GM23338 (cell line): ENCODE measurements around the gene GTPBP4. TPM values are rescaled to one million over a fixed set of nuclear protein-coding genes. Genes with fewer than 3 reads are reported as not detected.

Experiments
- ATAC-seq: fragments of 200-7000 bp; cut with Tn5 transposase; 3 replicates; pipeline ENCODE4 v1.9.1; 2020
- DNase-seq: peaks from one replicate; pipeline ENCODE4 v3.0.0-alpha.2; 2015; ENCODE audit warnings: low spot score
- H2AFZ ChIP-seq: fragments of 200-600 bp; sonication (generic); 2 replicates; pipeline ENCODE4 v1.8.0; 2016; ENCODE audit warnings: antibody characterized with exemption, mild to moderate bottlenecking, moderate library complexity
- H3F3A ChIP-seq: fragments of 200-600 bp; sonication (generic); replicated peaks from 2 replicates; pipeline ENCODE4 v1.8.0; 2017; ENCODE audit warnings: antibody characterized with exemption, mixed run types, low read depth
- H3K27ac ChIP-seq: fragments of 200-600 bp; sonication (generic); 2 replicates; pipeline ENCODE4 v1.6.1; 2016; ENCODE audit warnings: low read depth
- H3K27me3 ChIP-seq: fragments of 200-600 bp; sonication (generic); 2 replicates; pipeline ENCODE4 v1.8.0; 2016; ENCODE audit warnings: mild to moderate bottlenecking, mixed run types, moderate library complexity; ENCODE audit not compliant: insufficient read depth
- H3K36me3 ChIP-seq: fragments of 200-600 bp; sonication (generic); 2 replicates; pipeline ENCODE4 v1.8.0; 2016; ENCODE audit warnings: mild to moderate bottlenecking; ENCODE audit not compliant: insufficient read depth
- H3K4me1 ChIP-seq: fragments of 200-600 bp; sonication (generic); 2 replicates; pipeline ENCODE4 v1.8.0; 2016; ENCODE audit warnings: mild to moderate bottlenecking, moderate library complexity; ENCODE audit not compliant: insufficient read depth
- H3K4me2 ChIP-seq: fragments of 200-600 bp; sonication (generic); 2 replicates; pipeline ENCODE4 v1.7.1; 2017; ENCODE audit warnings: mixed run types
- H3K4me3 ChIP-seq: fragments of 200-600 bp; sonication (generic); 2 replicates; pipeline ENCODE4 v1.6.1; 2016; ENCODE audit warnings: mixed run types
- H3K79me2 ChIP-seq: fragments of 200-600 bp; sonication (generic); replicated peaks from 2 replicates; pipeline ENCODE4 v1.8.0; 2017; ENCODE audit warnings: mild to moderate bottlenecking; ENCODE audit not compliant: insufficient read depth
- H3K9me2 ChIP-seq: fragments of 200-600 bp; sonication (generic); 2 replicates; pipeline ENCODE4 v1.8.0; 2017; ENCODE audit not compliant: insufficient read depth
- H4K20me1 ChIP-seq: fragments of 200-600 bp; sonication (generic); replicated peaks from 2 replicates; pipeline ENCODE4 v1.8.0; 2017; ENCODE audit warnings: mild to moderate bottlenecking; ENCODE audit not compliant: insufficient read depth
- H3K27ac Mint-ChIP-seq: 2 replicates; pipeline ENCODE4 v1.8.0; 2020; ENCODE audit warnings: inconsistent platforms, mild to moderate bottlenecking, moderate library complexity, mixed read lengths
- H3K27me3 Mint-ChIP-seq: 3 replicates; pipeline ENCODE4 v1.8.0; 2022; ENCODE audit warnings: low read depth, mild to moderate bottlenecking, moderate library complexity, mixed read lengths, inconsistent platforms; ENCODE audit not compliant: insufficient read depth, poor library complexity
- H3K36me3 Mint-ChIP-seq: 3 replicates; pipeline ENCODE4 v1.8.0; 2021; ENCODE audit warnings: low read depth, mild to moderate bottlenecking, inconsistent platforms, moderate library complexity, mixed read lengths
- H3K4me1 Mint-ChIP-seq: 3 replicates; pipeline ENCODE4 v1.8.0; 2020; ENCODE audit warnings: mild to moderate bottlenecking, inconsistent platforms, mixed read lengths
- H3K4me3 Mint-ChIP-seq: 3 replicates; pipeline ENCODE4 v1.8.0; 2021; ENCODE audit warnings: moderate library complexity, mild to moderate bottlenecking, inconsistent platforms, mixed read lengths
- H3K9me3 Mint-ChIP-seq: 3 replicates; pipeline ENCODE4 v1.8.0; 2020; ENCODE audit warnings: moderate library complexity, mild to moderate bottlenecking, inconsistent platforms, mixed read lengths
- CREB1 ChIP-seq: fragments of 250-450 bp; sonication (Bioruptor Pico); IDR thresholded peaks from 2 replicates; pipeline ENCODE4 v1.5.0; 2020; ENCODE audit warnings: low read depth, mild to moderate bottlenecking, moderate library complexity
- ETS1 ChIP-seq: IDR thresholded peaks from 2 replicates; pipeline ENCODE4 v1.6.1; 2016; ENCODE audit warnings: antibody characterized with exemption
- NANOG ChIP-seq: IDR thresholded peaks from 2 replicates; pipeline ENCODE4 v1.6.1; 2016; ENCODE audit warnings: antibody characterized with exemption, borderline replicate concordance
- POLR2AphosphoS5 ChIP-seq: IDR thresholded peaks from 2 replicates; pipeline ENCODE4 v1.6.1; 2016; ENCODE audit warnings: antibody characterized with exemption, low read depth
- REST ChIP-seq: IDR thresholded peaks from one replicate; pipeline ENCODE4 v1.6.1; 2018; ENCODE audit warnings: antibody characterized with exemption; ENCODE audit not compliant: unreplicated experiment
- STAT1 ChIP-seq: IDR thresholded peaks from one replicate; pipeline ENCODE4 v1.6.1; 2016; ENCODE audit warnings: antibody characterized with exemption; ENCODE audit not compliant: unreplicated experiment
- ZNF114 ChIP-seq: fragments of 250-450 bp; sonication (Bioruptor Pico); IDR thresholded peaks from 2 replicates; pipeline ENCODE4 v1.5.0; 2020; ENCODE audit warnings: mild to moderate bottlenecking, moderate library complexity
- ZNF331 ChIP-seq: fragments of 250-450 bp; sonication (Bioruptor Pico); IDR thresholded peaks from 2 replicates; pipeline ENCODE4 v1.5.0; 2020; ENCODE audit warnings: low read depth, mild to moderate bottlenecking, moderate library complexity
- polyA plus RNA-seq: library from polyadenylated mRNA; unstranded; fragments of >200 nt; fragmentation: Nextera tagmentation; extraction: Ambion mirVana; gene quantifications from 2 replicates; pipeline ENCODE4 v1.2.1, GENCODE V29; 2016
- total RNA-seq: library from RNA; depleted of rRNA; stranded (reverse); fragments of >200 nt; shearing (Covaris generic); gene quantifications from 2 replicates; pipeline ENCODE4 v1.2.3, GENCODE V29; 2014
- TF ChIP-seq, protein P1 (sequence below), 2 experiments: fragments of 200-600 bp in 1 of 2; sonication (generic) in 1 of 2; conservative IDR thresholded peaks; 2 replicates each; pipeline versions ENCODE4 v1.5.1 to v1.6.1; 2016 to 2017; ENCODE audit warnings: antibody characterized with exemption in 2 of 2, low read depth in 2 of 2, mild to moderate bottlenecking in 2 of 2, moderate library complexity in 1 of 2
- TF ChIP-seq, protein P2 (sequence below): fragments of 250-450 bp; sonication (Bioruptor Pico); IDR thresholded peaks from 2 replicates; pipeline ENCODE4 v1.5.0; 2020; ENCODE audit warnings: mild to moderate bottlenecking, moderate library complexity

GTPBP4 gene
- total and polyA plus RNA-seq, 2 experiments from 2014 or later = 56.5 to 62.6 TPM

DNA sequence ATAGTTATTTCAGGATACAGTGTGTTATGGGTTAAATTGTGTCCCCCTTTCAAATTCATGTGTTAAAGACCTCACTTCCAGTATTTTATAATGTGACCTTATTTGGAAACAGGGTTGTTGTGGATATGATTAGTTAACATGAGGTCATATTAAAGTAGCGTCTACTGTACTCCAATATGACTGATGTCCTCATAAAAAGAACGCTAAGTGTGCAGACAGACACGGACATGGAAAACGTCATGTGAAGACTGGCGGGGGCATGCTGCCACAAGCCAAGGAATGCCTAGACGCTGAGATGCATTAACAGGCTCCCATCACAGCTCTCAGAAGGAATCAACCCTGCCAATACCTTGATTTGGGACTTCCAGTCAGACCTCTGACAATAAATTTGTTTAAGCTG lies 66.5 kb downstream of the GTPBP4 start:
- Histone ChIP-seq H3F3A (peaks cover 8% of the 10 kb centered on the region; the same call in 1 of the 2 replicates), H3K4me2 (peak overlapping the region; percentile 91), H3K9me2 (no peaks in the 10 kb centered on the region), H3K79me2 (peaks cover 90% of the 10 kb centered on the region), H4K20me1 (peaks cover 35% of the 10 kb centered on the region), H3K4me1 (peaks cover 17% of the 10 kb centered on the region), H3K27ac (no peak overlapping the region), H3K4me3 (peak overlapping the region; percentile 70), H2AFZ (no peak overlapping the region), H3K27me3 (no peaks in the 10 kb centered on the region), H3K36me3 (no peaks in the 10 kb centered on the region; the same call in 1 of the 2 replicates)
- TF ChIP-seq ETS1 (no peak), POLR2AphosphoS5 (no peak), CREB1 (CRISPR knock-in tag) (no peak), STAT1 (no peak), REST (no peak), NANOG (no peak), ZNF114 (CRISPR knock-in tag) (no peak), ZNF331 (CRISPR knock-in tag) (no peak)
- TF ChIP-seq, protein P1, sequence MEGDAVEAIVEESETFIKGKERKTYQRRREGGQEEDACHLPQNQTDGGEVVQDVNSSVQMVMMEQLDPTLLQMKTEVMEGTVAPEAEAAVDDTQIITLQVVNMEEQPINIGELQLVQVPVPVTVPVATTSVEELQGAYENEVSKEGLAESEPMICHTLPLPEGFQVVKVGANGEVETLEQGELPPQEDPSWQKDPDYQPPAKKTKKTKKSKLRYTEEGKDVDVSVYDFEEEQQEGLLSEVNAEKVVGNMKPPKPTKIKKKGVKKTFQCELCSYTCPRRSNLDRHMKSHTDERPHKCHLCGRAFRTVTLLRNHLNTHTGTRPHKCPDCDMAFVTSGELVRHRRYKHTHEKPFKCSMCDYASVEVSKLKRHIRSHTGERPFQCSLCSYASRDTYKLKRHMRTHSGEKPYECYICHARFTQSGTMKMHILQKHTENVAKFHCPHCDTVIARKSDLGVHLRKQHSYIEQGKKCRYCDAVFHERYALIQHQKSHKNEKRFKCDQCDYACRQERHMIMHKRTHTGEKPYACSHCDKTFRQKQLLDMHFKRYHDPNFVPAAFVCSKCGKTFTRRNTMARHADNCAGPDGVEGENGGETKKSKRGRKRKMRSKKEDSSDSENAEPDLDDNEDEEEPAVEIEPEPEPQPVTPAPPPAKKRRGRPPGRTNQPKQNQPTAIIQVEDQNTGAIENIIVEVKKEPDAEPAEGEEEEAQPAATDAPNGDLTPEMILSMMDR (conservative IDR thresholded peaks at IDR 0.05; ENCODE audit: low read depth in 2 of 2) = no peak
- TF ChIP-seq, protein P2, sequence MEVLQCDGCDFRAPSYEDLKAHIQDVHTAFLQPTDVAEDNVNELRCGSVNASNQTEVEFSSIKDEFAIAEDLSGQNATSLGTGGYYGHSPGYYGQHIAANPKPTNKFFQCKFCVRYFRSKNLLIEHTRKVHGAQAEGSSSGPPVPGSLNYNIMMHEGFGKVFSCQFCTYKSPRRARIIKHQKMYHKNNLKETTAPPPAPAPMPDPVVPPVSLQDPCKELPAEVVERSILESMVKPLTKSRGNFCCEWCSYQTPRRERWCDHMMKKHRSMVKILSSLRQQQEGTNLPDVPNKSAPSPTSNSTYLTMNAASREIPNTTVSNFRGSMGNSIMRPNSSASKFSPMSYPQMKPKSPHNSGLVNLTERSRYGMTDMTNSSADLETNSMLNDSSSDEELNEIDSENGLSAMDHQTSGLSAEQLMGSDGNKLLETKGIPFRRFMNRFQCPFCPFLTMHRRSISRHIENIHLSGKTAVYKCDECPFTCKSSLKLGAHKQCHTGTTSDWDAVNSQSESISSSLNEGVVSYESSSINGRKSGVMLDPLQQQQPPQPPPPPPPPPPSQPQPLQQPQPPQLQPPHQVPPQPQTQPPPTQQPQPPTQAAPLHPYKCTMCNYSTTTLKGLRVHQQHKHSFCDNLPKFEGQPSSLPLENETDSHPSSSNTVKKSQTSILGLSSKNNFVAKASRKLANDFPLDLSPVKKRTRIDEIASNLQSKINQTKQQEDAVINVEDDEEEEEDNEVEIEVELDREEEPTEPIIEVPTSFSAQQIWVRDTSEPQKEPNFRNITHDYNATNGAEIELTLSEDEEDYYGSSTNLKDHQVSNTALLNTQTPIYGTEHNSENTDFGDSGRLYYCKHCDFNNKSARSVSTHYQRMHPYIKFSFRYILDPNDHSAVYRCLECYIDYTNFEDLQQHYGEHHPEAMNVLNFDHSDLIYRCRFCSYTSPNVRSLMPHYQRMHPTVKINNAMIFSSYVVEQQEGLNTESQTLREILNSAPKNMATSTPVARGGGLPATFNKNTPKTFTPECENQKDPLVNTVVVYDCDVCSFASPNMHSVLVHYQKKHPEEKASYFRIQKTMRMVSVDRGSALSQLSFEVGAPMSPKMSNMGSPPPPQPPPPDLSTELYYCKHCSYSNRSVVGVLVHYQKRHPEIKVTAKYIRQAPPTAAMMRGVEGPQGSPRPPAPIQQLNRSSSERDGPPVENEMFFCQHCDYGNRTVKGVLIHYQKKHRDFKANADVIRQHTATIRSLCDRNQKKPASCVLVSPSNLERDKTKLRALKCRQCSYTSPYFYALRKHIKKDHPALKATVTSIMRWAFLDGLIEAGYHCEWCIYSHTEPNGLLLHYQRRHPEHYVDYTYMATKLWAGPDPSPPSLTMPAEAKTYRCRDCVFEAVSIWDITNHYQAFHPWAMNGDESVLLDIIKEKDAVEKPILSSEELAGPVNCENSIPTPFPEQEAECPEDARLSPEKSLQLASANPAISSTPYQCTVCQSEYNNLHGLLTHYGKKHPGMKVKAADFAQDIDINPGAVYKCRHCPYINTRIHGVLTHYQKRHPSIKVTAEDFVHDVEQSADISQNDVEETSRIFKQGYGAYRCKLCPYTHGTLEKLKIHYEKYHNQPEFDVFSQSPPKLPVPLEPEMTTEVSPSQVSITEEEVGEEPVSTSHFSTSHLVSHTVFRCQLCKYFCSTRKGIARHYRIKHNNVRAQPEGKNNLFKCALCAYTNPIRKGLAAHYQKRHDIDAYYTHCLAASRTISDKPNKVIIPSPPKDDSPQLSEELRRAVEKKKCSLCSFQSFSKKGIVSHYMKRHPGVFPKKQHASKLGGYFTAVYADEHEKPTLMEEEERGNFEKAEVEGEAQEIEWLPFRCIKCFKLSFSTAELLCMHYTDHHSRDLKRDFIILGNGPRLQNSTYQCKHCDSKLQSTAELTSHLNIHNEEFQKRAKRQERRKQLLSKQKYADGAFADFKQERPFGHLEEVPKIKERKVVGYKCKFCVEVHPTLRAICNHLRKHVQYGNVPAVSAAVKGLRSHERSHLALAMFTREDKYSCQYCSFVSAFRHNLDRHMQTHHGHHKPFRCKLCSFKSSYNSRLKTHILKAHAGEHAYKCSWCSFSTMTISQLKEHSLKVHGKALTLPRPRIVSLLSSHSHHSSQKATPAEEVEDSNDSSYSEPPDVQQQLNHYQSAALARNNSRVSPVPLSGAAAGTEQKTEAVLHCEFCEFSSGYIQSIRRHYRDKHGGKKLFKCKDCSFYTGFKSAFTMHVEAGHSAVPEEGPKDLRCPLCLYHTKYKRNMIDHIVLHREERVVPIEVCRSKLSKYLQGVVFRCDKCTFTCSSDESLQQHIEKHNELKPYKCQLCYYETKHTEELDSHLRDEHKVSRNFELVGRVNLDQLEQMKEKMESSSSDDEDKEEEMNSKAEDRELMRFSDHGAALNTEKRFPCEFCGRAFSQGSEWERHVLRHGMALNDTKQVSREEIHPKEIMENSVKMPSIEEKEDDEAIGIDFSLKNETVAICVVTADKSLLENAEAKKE (CRISPR knock-in tag) = no peak
- ATAC-seq (no peak), DNase-seq (no peak)
- Mint-ChIP-seq H3K27ac (no peak overlapping the region; the same call in 1 of the 2 replicates), H3K4me1 (peaks cover 27% of the 10 kb centered on the region), H3K36me3 (peaks cover 32% of the 10 kb centered on the region; the same call in 2 of the 3 replicates), H3K4me3 (peak overlapping the region; percentile 98), H3K27me3 (peaks cover 10% of the 10 kb centered on the region), H3K9me3 (no peaks in the 10 kb centered on the region)
